Inferior parietal cortex (tissue), 1 donor: ENCODE results near the gene TEKT5.
"Not testable (repeated sequence)": the region's sequence is repeated elsewhere in the genome, so short reads cannot be mapped to it uniquely, and the experiment has no call there.

ENCODE experiments used
- DNase-seq: peaks from one replicate; pipeline ENCODE4 v3.0.0-alpha.2; 2016; ENCODE audit errors: extremely low spot score

TEKT5 gene

DNA sequence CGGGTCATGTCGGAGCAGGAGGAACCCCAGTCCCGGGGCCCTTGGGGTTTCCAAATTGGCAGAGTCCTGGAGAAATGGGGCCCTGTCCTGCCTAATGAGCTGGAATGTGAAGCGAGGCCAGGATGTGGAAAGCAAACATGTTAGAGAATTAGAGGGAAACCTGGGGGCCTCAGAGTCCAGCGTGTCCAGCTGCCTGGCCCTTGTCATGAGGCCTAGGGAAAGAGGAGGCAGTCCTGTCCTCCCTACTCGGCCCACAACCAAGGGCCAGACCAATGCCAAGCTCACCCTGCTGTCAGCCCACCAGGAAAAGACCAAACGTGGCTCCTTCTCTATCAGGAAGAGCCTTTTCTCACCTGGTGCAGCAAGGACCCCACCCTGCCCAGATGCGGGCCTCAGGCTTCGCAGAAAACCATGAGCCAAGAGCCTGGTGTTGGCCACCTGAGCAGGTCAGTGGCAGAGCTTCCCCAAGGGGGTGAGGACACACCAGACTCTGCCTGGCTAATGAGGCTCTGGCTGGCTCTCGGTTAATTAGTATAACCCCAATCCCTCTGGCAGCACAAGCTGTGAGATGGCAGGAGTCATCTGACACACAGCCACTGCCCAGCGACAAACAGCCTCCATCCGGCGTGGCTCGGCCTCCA is 10.1 kb downstream of the TEKT5 start:
- no peak for DNase-seq

DNA sequence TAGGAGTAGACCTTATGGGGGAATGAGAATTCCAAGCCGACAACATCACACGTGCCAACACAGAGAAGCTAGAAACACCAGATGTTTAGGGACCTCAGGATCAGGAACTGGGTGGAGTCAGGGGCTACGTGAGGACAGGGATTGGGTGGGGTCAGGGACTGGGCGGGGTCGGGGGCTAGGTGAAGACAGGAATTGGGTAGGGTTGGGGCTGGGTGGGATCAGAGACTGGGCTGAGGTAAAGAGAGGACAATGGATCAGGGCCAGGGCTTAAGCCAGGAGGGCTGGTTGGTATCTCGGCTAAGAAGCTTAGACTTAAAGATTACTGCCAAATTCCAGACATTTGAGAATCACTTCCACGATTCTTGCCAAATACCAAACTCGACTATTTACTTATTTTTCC is 11.6 kb downstream of the TEKT5 start:
- no peak for DNase-seq

DNA sequence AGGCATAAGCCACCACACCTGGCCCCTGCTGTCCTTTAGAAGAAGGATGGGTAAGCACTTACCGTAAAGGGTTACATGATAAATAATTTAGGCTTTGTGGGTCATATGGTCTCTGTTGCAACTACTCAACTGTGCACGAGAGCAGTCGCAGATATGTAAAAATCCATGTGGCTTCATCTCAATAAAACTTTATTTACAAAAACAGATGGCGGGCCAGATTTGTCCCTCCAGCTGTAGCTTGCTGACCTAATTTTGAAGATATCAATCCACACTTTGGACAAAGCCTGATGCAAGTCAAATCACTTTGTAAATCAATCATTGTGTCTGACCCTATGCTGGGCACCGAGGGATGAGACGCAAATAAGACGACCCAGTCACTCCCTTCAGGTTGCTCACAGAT is 12.1 kb downstream of the TEKT5 start:
- DNase-seq, result no peak

DNA sequence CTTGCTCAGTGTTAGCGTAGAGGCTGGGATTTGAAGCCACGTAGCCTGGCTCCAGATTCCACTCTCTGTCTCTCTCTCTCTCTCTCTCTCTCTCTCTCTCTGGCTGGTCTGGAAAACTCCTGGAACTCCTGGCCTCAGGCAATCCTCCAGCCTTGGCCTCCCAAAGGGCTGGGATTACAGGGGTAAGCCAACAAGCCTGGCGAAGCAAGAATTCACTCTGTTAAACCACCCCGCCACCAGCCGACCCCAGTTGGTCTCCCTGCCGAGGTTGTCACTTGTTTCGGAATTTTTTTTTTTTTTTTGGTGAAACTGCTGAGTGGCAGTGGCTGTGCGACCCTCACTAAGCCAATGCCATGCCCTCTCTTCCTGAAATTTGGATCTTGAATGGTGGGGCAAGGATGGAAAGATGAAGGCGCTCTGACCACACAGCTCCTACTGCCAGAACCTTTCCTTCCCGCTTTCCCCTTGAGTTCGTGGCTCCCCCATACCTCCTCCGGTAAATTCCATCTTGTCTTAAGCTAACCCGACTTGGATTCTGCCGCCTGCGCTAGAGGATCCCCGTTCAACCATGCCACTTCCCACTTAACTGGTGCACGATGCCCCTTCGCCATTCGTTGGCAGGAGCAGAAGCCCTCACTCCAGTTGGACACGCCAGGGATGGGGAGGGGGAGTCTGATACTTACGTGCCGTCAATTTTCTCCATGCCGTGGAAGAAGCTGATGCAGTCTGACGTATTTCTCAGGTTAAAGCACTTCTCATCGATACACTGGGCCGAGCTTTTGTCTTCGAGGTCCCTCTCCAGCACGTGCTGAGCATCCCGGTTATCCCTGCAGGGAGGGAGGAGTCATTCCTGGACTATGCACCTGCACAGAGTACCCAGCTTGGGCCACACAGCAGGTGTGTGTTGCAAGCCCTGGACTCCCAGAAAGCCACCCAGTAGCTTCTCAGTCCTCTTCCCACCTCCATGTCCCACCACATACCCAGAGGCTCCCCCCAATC is 13.1 kb downstream of the TEKT5 start:
- no peak for DNase-seq

DNA sequence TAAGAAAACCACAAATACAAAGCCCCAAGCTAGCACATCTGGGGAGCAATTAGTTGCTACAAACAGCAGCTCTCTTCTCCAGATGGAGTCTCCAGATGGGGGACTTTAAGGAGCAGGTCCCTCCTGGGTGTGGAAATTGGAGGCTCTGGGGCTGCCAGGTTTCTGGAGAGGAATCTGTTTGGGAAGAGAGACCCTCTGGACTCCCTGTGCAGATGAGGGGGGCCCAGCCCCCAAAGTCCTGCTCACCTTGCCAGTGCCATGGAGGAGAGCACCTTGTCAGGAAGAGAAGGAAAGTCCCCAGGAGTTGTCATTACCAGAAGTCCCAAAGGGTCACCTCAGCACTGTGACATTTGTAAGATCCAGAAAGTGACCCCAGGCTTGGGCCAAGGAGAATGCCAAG is 14.8 kb downstream of the TEKT5 start:
- no peak for DNase-seq

DNA sequence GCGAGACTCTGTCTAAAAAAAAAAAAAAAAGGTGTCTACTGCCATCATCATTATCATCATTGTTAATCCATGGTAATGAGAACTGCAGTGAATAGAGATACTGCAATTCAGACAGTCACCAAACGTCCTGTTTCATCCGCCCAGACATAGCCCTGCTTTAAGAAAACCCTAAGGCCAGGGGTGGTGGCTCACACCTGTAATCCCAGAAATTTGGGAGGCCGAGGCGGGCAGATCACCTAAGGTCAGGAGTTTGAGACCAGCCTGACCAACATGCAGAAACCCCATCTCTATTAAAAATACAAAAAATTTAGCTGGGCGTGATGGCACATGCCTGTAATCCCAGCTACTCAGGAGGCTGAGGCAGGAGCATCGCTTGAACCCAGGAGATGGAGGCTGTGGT is 15.3 kb downstream of the TEKT5 start:
- DNase-seq, result not testable (repeated sequence)

DNA sequence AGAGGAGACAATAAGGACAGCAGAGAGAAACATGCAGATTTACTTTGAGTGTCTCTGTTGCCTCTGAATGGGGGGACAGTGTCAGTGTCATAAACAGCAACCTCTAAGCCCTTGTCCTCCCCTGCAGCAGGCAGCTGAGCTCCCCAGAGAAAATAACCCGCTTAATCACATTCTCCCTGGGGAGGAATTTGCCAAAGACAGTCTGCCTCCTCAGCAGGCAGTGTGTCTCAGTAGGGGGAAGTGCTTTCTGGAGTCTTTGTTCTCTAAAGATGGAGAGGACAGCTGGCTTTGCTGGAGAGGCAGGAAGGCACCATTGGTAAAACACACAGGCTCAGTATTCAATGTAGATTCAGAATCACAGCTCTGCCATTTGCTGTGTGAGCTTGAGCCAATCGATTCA is 16.1 kb downstream of the TEKT5 start:
- no peak for DNase-seq

DNA sequence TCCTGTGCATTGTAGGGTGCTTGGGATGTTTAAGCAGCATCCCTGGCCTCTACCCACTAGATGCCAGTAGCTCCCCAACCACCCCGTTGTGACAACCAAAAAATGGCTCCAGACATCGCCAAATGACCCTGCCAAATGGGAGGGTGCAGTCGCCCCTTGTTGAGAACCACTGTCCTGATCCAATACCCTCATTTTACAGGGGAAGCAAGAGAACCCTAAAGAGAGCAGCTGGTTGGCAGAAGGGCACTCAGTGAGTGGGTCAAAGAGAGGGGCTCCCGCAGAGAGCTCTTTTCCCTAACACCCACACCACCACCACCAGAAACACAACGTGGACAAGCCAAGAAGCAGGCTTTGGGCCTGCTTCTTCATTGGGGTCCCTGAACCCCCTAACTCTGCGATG is 18.4 kb downstream of the TEKT5 start:
- no peak for DNase-seq

DNA sequence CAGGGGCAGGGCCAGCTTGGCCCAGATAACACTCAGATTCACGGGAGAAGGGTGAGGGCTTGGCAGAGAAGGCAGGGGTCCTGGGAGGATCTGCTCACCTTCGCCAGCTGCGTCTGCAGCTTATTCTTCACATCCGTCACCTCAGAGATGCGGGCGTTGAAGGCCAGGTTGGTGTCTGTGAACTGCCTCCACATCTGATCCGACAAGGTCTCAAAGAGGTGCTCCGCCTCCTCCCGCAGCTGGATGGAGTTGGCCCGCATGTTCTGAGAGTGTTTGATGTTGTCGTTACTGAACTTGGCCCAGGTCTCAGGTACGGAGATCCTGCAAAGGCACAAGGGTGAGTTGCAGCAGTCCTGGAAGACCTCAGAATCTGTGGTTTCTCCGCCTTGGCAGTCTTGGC is 18.9 kb downstream of the TEKT5 start:
- no peak for DNase-seq

DNA sequence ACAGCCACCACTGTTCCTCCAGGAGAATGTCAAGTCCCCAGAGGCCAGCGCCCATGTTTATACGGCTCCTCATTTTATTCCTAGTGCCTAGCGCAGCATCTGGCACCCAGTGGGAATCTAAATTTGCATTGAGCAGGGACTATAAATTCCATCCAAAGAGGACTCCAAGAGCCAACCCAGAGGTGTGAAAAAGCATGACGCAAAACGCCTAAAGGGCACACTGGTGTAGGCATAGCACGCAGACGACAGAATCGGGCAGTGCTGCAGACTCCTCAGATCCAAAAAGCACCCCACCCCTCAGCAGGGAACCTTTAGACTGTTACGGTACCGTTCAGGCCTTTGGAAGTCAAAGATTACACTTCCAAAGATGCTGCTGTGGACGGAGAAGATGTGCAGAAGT is 19.5 kb downstream of the TEKT5 start:
- DNase-seq, result no peak

DNA sequence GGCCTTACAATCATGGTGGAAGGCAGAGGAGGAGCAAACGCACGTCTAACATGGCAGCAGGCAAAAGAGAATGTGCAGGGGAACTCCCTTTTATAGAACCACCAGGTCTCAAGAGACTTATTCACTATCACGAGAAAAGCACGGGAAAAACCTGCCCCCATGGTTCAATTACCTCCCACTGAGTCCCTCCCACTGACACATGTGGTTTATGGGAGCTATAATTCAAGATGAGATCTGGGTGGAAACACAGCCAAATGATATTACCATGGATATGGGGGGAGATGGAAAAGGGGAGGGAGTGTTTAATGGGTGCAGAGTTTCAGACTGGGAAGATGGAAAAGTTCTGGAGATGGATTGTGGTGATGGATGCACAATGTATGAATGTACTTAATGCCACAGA is 23.0 kb downstream of the TEKT5 start:
- no peak for DNase-seq

DNA sequence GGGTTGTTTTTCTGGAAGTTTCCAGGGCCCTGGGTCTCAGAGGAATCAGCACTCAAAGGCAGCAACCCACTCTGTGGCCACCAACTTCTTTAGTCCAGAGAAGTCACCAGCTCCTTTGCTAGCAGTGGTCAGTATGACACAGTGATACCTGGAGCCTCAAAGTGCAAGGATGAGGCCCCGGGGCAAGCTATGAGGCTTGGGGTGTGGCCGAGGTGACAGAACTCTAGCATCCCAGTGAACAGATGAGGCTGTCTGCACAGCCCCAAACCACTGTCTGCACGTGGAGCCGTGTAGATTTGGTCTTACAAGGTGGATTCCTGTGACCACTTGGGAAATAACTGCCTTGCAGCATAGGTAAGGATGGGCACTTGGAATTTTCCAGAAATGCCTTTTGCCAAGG is 24.9 kb downstream of the TEKT5 start:
- no peak for DNase-seq

DNA sequence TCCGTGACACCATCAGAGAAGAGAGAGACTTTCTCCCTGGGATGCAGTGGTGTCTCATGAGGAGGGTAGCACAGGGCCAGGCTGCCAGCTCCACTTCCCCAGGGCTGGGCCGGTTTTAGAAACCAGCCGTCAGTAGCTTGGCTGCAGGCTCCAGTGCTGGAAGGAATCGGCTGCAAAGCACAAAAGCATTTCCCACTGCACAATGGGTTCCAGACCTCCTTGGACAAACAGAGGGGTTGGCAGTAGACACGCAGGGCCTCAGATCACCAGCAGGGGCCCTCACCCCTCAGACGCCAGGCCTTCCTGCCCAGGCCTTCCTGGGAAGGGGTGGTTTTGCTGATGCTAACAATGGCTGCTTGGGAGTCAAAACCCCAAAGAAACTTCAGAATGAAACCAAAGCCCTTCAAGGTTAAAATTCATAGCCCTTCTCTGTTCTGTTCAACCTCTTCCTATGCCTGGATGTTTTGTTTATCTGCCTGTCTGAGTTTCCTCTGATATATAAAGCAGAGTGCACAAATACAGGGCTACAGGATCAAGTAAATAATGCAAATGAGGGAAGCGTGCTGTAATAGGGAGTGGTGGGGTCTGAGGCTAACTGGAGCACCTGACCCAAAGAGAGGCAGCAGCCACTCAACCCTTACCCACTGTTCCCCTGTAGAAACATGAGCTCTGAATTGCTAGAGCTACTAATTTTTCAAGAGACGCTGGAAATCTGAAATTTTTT is 26.2 kb downstream of the TEKT5 start:
- no peak for DNase-seq

DNA sequence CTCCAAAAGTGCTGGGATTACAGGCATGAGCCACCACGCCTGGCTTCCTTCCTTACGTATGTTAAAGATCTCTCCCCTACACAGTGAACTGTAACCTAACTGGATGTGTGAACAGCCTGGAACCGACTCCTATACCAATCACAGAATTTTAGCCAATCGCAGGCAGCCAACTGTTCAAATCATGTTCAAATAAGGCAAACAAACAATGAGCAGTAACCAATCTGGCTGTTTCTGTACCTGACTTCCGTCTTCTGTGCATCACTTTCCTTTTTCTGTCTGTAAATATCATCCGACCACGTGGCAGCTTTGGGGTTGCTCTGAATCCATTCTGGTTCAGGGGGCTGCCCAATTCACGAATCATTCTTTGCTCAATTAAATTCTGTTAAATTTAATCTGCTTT is 27.5 kb downstream of the TEKT5 start:
- no peak for DNase-seq

DNA sequence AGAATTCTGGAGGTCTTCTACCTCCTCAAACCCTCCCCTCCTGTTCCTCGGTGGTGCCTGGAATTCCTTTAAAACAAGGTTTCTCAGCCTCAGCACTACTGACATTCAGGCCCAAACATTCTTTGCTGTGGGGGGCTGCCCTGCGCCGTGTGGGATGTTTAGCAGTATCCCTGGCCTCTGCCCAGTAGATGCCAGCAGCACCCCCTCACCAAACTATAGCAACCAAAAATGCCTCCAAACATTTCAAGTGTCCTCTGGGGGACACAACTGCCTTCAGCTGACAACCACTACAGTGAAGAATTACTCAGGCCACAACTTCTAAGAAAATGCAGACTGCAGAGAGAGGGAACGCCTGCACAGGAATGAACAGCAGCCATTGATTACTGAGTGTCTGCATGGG is 28.4 kb downstream of the TEKT5 start:
- no peak for DNase-seq

DNA sequence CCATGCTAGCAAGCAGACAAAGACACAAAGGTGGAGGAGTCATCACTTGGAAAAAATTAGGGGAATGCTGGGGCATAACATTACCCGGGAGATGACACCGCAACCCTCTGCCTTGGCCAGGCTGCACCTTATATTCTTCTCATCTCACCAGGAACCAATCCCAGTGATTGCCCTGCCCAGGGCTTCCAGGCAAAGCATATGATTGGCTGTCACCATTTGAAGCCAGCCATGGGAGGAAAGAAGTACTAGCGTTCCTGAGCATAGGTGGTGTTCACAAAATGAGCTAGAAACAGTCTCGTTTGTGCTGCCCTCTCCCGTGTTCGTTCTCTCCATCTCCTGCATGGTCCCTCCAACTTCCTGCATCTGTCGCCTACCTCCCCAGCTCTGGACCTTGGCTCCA is 29.6 kb downstream of the TEKT5 start:
- DNase-seq, result no peak

DNA sequence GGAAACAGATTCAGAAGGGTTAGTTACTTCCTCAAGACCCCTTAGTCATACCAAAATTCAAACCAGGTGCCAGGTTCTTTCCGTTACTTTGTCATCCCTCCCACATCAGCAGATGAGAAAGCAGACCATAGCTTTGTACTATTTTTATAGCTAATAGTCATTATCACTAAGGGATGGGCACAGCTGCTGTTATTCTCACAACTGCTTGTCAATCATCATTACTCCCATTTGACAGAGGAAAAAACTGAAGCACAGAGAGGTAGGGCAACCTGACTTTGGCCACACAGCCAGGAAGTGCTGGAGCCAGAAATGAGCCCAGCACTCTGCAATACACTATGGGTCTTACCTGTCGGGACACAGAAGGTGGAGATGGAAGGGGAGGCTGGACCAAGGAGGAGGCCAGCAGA is 30.0 kb downstream of the TEKT5 start:
- no peak for DNase-seq

DNA sequence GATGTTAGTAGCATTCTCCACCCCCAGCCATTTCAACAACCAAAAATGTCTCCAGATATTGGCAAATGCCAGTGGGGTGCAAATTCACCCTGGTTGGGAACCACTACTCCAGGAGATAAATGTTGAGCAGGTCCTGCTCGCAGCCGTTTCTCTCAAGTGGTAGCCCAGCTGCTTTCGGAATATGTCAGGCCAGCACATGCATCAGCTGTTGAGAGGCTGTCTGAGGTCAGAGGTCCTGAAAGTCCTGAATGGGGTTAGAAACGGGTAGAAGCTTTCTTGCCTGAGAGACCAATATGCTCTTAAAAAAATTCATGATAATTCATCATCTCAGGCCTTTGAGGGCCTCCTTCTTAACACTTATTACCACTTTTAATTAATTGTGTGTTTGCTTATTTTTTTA is 31.0 kb downstream of the TEKT5 start:
- DNase-seq, result no peak

DNA sequence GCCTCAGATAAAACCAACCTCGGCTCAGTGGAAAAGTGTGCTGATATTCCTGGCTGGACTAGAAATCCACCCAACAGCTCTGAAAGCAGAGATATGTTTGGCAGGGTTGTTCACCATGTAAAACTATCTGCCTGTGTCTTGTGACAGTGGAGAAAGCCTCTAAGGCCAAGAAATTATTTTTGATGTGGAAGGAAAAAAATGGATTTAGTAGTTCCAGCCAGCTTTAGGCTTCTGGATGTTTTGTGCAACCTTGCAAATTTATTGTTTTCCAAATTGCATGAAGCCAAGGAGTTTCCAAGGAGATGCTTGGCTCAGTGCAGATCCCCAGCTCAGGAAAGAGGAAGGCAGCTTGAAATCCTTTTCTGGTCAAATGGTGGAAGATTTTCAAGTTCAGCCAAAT is 31.6 kb downstream of the TEKT5 start:
- peak; percentile 52 for DNase-seq

DNA sequence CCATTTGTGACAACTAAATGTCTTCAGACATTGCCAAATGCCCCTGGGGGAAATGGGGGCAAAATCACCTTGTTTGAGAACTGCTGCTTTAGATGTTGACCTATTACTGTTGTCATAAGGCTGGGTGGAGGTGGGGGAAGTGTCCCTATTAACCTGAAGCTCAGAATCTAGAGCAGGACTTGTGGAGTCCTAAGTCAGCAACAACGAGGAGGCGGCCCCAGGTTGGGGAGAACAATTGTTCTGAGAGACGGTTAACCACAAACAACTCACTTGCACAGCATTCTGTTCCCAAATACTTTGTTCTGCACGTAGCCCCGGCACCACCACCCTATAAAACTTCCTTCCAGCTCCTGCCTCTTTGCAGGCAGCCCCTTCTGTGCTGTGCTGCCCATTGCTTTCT is 32.5 kb downstream of the TEKT5 start:
- DNase-seq, result no peak

DNA sequence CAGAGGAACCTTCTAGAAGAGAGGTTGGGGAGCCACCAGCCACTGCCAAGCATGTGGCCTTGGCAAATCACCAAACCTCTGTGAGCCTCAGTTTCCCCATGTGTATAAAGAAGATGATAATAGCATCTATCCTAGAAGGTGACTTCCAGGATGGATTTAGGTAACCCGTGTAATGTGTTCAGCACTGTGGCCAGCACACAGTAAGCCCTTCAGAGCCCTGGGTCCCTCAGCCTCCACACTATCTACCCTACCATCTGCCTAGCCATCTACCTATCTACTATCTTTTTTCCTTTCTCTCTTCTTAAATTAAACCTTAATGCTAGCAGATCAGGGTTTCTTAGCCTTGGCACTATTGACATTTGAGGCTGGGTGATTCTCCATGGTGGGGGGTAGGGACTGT is 33.0 kb downstream of the TEKT5 start:
- no peak for DNase-seq

DNA sequence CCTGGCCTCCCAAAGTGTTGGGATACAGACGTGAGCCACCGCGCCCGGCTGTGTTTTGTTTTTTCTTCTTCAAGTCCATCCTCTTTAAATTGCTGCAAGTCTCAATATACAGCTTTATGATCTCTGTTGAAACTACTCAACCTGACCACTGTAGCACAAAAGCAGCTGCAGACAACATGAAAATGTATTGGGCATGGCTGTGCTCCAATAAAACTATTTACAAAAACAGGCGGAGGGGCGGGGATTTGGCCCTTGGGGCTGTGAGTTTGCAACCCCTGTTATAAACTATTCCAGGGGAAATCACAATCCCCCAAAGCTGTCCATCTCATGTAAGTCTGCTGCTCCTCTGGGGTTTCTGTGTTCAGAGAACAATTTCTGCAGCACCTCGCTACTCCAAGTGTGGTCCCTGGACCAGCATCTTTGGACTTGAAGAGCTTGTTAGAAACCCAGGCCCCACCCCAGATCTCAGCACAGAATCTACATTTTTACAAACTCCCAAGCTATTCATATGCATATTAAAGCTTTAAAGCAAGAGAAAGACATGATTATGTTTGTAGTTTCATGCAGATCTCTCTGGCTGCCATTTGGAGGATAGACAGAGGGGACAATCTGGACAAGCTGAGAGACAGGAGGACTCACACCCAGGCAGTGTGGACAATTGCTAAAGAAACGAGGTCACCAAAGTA is 33.6 kb downstream of the TEKT5 start:
- no peak for DNase-seq
